ENCODE measurements around the gene ARHGEF18. TPM values are rescaled to one million over a fixed set of nuclear protein-coding genes. Genes with fewer than 3 reads are reported as not detected.

ARHGEF18 gene
- total RNA-seq, 1 experiment from 2014 or later = 38.3 TPM

DNA sequence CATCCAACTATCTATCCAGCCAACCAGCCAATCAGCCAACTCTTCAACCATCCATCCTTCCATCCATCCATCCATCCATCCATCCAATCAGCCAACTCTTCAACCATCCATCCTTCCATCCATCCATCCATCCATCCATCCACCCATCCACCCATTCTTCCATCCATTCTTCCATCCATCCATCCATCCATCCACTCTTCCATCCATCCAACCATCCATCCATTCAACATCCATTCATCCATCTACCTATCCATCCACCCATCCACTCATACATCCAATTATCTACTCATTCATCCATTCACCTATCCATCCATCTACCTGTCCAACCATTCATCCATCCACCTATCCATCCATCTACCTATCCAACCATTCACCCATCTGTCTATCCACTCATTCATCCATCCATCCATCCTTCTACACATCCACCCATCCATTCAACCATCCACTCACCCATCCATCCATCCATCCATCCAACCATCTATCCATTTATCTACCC, 9.4 kb downstream of the ARHGEF18 start:
- Histone ChIP-seq H3K4ac (ENCODE audit: low read depth, low read length) (no peak overlapping the region), H3K9ac (ENCODE audit: extremely low read depth, insufficient read length, low read length) (no peak overlapping the region), H4K5ac (ENCODE audit: insufficient read length, low read depth, low read length) (no peak overlapping the region), H3K79me2 (ENCODE audit: insufficient read depth, low read length) (no peaks in the 10 kb centered on the region), H2BK20ac (ENCODE audit: low read depth, low read length, poor library complexity, severe bottlenecking) (no peak overlapping the region), H3K4me1 (ENCODE audit: insufficient read depth, low read length) (no peaks in the 10 kb centered on the region), H3K23ac (ENCODE audit: insufficient read length, low read depth, low read length) (no peak overlapping the region), H2BK5ac (ENCODE audit: insufficient read length, low read length) (no peak overlapping the region), H3K14ac (ENCODE audit: insufficient read depth, low read length) (no peak overlapping the region), H3K27ac (ENCODE audit: insufficient read length, low read depth, low read length) (no peak overlapping the region), H4K8ac (replicated peaks; ENCODE audit: insufficient read length, low read depth, low read length) (no peak overlapping the region), H4K91ac (ENCODE audit: insufficient read length, low read depth, low read length) (no peak overlapping the region), H3K18ac (ENCODE audit: insufficient read length, low read depth, low read length) (no peak overlapping the region), H2AK5ac (ENCODE audit: insufficient read length, low read length) (no peak overlapping the region), H2AFZ (ENCODE audit: low read length) (no peak overlapping the region), H3K56ac (ENCODE audit: insufficient read length, low read depth, low read length) (no peak overlapping the region), H2BK12ac (ENCODE audit: insufficient read length, low read depth, low read length) (no peak overlapping the region), H3K4me2 (ENCODE audit: insufficient read depth, insufficient read length, low read length) (no peak overlapping the region), H3K27me3 (ENCODE audit: insufficient read depth, low read length) (no peaks in the 10 kb centered on the region), H3K23me2 (ENCODE audit: insufficient read length, low read depth, low read length, poor library complexity, severe bottlenecking) (no peaks in the 10 kb centered on the region), H3K79me1 (ENCODE audit: insufficient read depth, low read depth, low read length, poor library complexity, severe bottlenecking) (no peaks in the 10 kb centered on the region), H3K9me3 (ENCODE audit: control insufficient read depth, low read depth, low read length) (no peaks in the 10 kb centered on the region), H4K20me1 (ENCODE audit: control insufficient read depth, insufficient read depth, insufficient read length) (no peaks in the 10 kb centered on the region), H2BK15ac (ENCODE audit: low read depth, low read length) (no peak overlapping the region), H3T11ph (ENCODE audit: low read length) (no peak overlapping the region), H2BK120ac (ENCODE audit: low read depth, low read length, poor library complexity, severe bottlenecking) (no peak overlapping the region)
- Mint-ChIP-seq H3K4me1 (no peaks in the 10 kb centered on the region), H3K9me3 (peaks cover under 1 to 7% of the 10 kb centered on the region in 2 experiments; a peak in 4 of 5 replicates), H3K27me3 (ENCODE audit: low read depth) (peaks cover 29% of the 10 kb centered on the region), H3K4me3 (no peak overlapping the region; a peak in 1 of 5 replicates), H3K27ac (no peak overlapping the region; a peak in 1 of 7 replicates), H3K36me3 (ENCODE audit: insufficient read depth in 1 of 3, low read depth in 3 of 3) (no peaks in the 10 kb centered on the region)
- no peak for DNase-seq
- TF ChIP-seq CTCF (conservative IDR thresholded peaks at IDR 0.05) = no peak

All from H9 (cell line).